Hepatocyte (in vitro differentiated cells): ENCODE results near the gene EFCAB6. TPM values are rescaled to one million over a fixed set of nuclear protein-coding genes. Genes with fewer than 3 reads are reported as not detected.

ENCODE experiments used
- DNase-seq: peaks from one replicate; pipeline ENCODE4 v3.0.0-alpha.2; 2016; ENCODE audit warnings: low spot score
- H2AFZ ChIP-seq: fragments of 200-600 bp; sonication (generic); 2 replicates; pipeline ENCODE4 v1.6.0; 2016; ENCODE audit warnings: antibody characterized with exemption, mild to moderate bottlenecking
- H3K27ac ChIP-seq: fragments of 200-600 bp; sonication (generic); 2 replicates; pipeline ENCODE4 v1.5.1; 2016; ENCODE audit warnings: mild to moderate bottlenecking
- H3K27me3 ChIP-seq: fragments of 200-600 bp; sonication (generic); 2 replicates; pipeline ENCODE4 v1.6.1; 2016
- H3K36me3 ChIP-seq: fragments of 200-600 bp; sonication (generic); replicated peaks from 2 replicates; pipeline ENCODE4 v1.5.1; 2016; ENCODE audit warnings: low read depth; ENCODE audit not compliant: insufficient read depth
- H3K4me1 ChIP-seq: fragments of 200-600 bp; sonication (generic); 2 replicates; pipeline ENCODE4 v1.5.1; 2016; ENCODE audit warnings: mild to moderate bottlenecking, moderate library complexity; ENCODE audit not compliant: insufficient read depth
- H3K4me2 ChIP-seq: fragments of 200-600 bp; sonication (generic); 2 replicates; pipeline ENCODE4 v1.6.0; 2016
- H3K4me3 ChIP-seq: fragments of 200-600 bp; sonication (generic); 2 replicates; pipeline ENCODE4 v1.5.1; 2016; ENCODE audit warnings: mild to moderate bottlenecking
- H3K79me2 ChIP-seq: fragments of 200-600 bp; sonication (generic); 2 replicates; pipeline ENCODE4 v1.6.0; 2017; ENCODE audit warnings: mild to moderate bottlenecking
- H3K9me2 ChIP-seq: fragments of 200-600 bp; sonication (generic); replicated peaks from 2 replicates; pipeline ENCODE4 v1.6.0; 2017; ENCODE audit warnings: mild to moderate bottlenecking; ENCODE audit not compliant: insufficient read depth
- H3K9me3 ChIP-seq: fragments of 200-600 bp; sonication (generic); 2 replicates; pipeline ENCODE4 v1.5.1; 2016; ENCODE audit warnings: low read depth, mild to moderate bottlenecking
- H4K20me1 ChIP-seq: fragments of 200-600 bp; sonication (generic); 2 replicates; pipeline ENCODE4 v1.6.0; 2016; ENCODE audit warnings: mild to moderate bottlenecking; ENCODE audit not compliant: insufficient read depth, poor library complexity, severe bottlenecking
- EZH2 ChIP-seq: fragments of 200-600 bp; sonication (generic); IDR thresholded peaks from 2 replicates; pipeline ENCODE4 v1.6.1; 2016; ENCODE audit warnings: antibody characterized with exemption, mild to moderate bottlenecking, borderline replicate concordance
- EZH2phosphoT487 ChIP-seq: fragments of 200-600 bp; sonication (generic); IDR thresholded peaks from one replicate; pipeline ENCODE4 v1.6.1; 2018; ENCODE audit warnings: antibody characterized with exemption, mild to moderate bottlenecking, low read depth, moderate library complexity; ENCODE audit not compliant: unreplicated experiment, severe bottlenecking
- WGBS: methylation state at CpG from one replicate; pipeline ENCODE4 v1.1.6; 2016; ENCODE audit warnings: low lambda C conversion rate; ENCODE audit errors: missing lambda C conversion rate; 5-methylcytosine and 5-hydroxymethylcytosine counted together
- polyA plus RNA-seq: library from polyadenylated mRNA; unstranded; fragments of >200 nt; fragmentation: Nextera tagmentation; extraction: Ambion mirVana; gene quantifications from 2 replicates; pipeline ENCODE4 v1.2.1, GENCODE V29; 2016
- total RNA-seq: library from RNA; depleted of rRNA; stranded (reverse); fragments of >200 nt; gene quantifications from 2 replicates; pipeline ENCODE4 v1.2.3, GENCODE V29; 2014
- TF ChIP-seq, protein P1 (sequence below): fragments of 200-600 bp; sonication (generic); IDR thresholded peaks from 2 replicates; pipeline ENCODE4 v1.5.1; 2016; ENCODE audit warnings: antibody characterized with exemption, mild to moderate bottlenecking; ENCODE audit not compliant: poor library complexity

The EFCAB6 gene
- total and polyA plus RNA-seq, 2 experiments from 2014 or later, result 0.59 to 2.1 TPM

- no peaks in the 10 kb centered on the region for H4K20me1 ChIP-seq
- TF ChIP-seq, protein P1, sequence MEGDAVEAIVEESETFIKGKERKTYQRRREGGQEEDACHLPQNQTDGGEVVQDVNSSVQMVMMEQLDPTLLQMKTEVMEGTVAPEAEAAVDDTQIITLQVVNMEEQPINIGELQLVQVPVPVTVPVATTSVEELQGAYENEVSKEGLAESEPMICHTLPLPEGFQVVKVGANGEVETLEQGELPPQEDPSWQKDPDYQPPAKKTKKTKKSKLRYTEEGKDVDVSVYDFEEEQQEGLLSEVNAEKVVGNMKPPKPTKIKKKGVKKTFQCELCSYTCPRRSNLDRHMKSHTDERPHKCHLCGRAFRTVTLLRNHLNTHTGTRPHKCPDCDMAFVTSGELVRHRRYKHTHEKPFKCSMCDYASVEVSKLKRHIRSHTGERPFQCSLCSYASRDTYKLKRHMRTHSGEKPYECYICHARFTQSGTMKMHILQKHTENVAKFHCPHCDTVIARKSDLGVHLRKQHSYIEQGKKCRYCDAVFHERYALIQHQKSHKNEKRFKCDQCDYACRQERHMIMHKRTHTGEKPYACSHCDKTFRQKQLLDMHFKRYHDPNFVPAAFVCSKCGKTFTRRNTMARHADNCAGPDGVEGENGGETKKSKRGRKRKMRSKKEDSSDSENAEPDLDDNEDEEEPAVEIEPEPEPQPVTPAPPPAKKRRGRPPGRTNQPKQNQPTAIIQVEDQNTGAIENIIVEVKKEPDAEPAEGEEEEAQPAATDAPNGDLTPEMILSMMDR, result no peak
- TF ChIP-seq EZH2 (no peak), EZH2phosphoT487 (no peak)
- no peak overlapping the region for H3K27ac ChIP-seq
- H3K4me1 ChIP-seq, result no peaks in the 10 kb centered on the region
- no peaks in the 10 kb centered on the region for H3K36me3 ChIP-seq
- H3K4me3 ChIP-seq, result no peak overlapping the region
- DNase-seq, result no peak
- H3K9me2 ChIP-seq, result no peaks in the 10 kb centered on the region
- no peaks in the 10 kb centered on the region for H3K79me2 ChIP-seq
- 90% methylated on average over 12 of the region's 14 CpGs for WGBS
- no peaks in the 10 kb centered on the region for H3K27me3 ChIP-seq
- H3K4me2 ChIP-seq, result no peak overlapping the region
- no peak overlapping the region for H2AFZ ChIP-seq
- H3K9me3 ChIP-seq, result no peaks in the 10 kb centered on the region
Measured at GRCh38 chr22:43505423-43505822, 306.7 kb downstream of the EFCAB6 start.

- Histone ChIP-seq H3K4me3 (no peak overlapping the region), H3K4me2 (no peak overlapping the region), H3K79me2 (no peaks in the 10 kb centered on the region), H3K9me2 (no peaks in the 10 kb centered on the region), H3K4me1 (no peaks in the 10 kb centered on the region), H2AFZ (no peak overlapping the region), H4K20me1 (no peaks in the 10 kb centered on the region), H3K27me3 (no peaks in the 10 kb centered on the region), H3K36me3 (no peaks in the 10 kb centered on the region), H3K9me3 (no peaks in the 10 kb centered on the region), H3K27ac (no peak overlapping the region)
- TF ChIP-seq, protein P1, result no peak
- TF ChIP-seq EZH2phosphoT487, result no peak
- no peak for TF ChIP-seq EZH2
- 91% methylated on average over 7 of the region's 7 CpGs for WGBS
- DNase-seq, result no peak
Measured at GRCh38 chr22:43504666-43505261, 307.3 kb downstream of the EFCAB6 start.

- Histone ChIP-seq H4K20me1 (no peaks in the 10 kb centered on the region), H3K4me2 (no peak overlapping the region), H3K9me2 (no peaks in the 10 kb centered on the region), H3K9me3 (no peaks in the 10 kb centered on the region), H3K79me2 (no peaks in the 10 kb centered on the region), H3K27ac (no peak overlapping the region), H3K4me3 (no peak overlapping the region), H3K4me1 (no peaks in the 10 kb centered on the region), H3K27me3 (no peaks in the 10 kb centered on the region), H2AFZ (no peak overlapping the region), H3K36me3 (no peaks in the 10 kb centered on the region)
- no peak for TF ChIP-seq EZH2
- TF ChIP-seq, protein P1, result no peak
- TF ChIP-seq EZH2phosphoT487, result no peak
- DNase-seq, result no peak
- 94% methylated on average over 3 of the region's 3 CpGs for WGBS
Measured at GRCh38 chr22:43504068-43504467, 308.0 kb downstream of the EFCAB6 start.
